ENCODE data around the gene CD52.

The CD52 gene

GRCh38 chr1:26314501-26314900 lies 3.3 kb upstream of the CD52 start:
- DNase-seq (ENCODE audit: low spot score) = no peak
- no peak for TF ChIP-seq CTCF (IDR thresholded peaks at IDR 0.05; ENCODE audit: borderline replicate concordance, control extremely low read depth, extremely low read depth, insufficient read depth, missing control alignments)
- in situ Hi-C loops (cut with MboI; ENCODE audit: low sequenced_read_pairs, unreplicated experiment) = no loop called here

- no peak for DNase-seq (ENCODE audit: low spot score)
- no peak for TF ChIP-seq CTCF (IDR thresholded peaks at IDR 0.05; ENCODE audit: borderline replicate concordance, control extremely low read depth, extremely low read depth, insufficient read depth, missing control alignments)
- in situ Hi-C loops (cut with MboI; ENCODE audit: low sequenced_read_pairs, unreplicated experiment) = no loop called here
Observed at GRCh38 chr1:26315874-26316850, 1.6 kb upstream of the CD52 start.

GRCh38 chr1:26317146-26317545 lies 612 bp upstream of the CD52 start:
- no peak for TF ChIP-seq CTCF (IDR thresholded peaks at IDR 0.05; ENCODE audit: borderline replicate concordance, control extremely low read depth, extremely low read depth, insufficient read depth, missing control alignments)
- no peak for DNase-seq (ENCODE audit: low spot score)
- in situ Hi-C loops (cut with MboI; ENCODE audit: low sequenced_read_pairs, unreplicated experiment) = no loop called here

- no peak for DNase-seq (ENCODE audit: low spot score)
- in situ Hi-C loops (cut with MboI; ENCODE audit: low sequenced_read_pairs, unreplicated experiment) = no loop called here
- TF ChIP-seq CTCF (IDR thresholded peaks at IDR 0.05; ENCODE audit: borderline replicate concordance, control extremely low read depth, extremely low read depth, insufficient read depth, missing control alignments) = no peak
Observed at GRCh38 chr1:26318338-26319064, 743 bp downstream of the CD52 start.

- in situ Hi-C loops (cut with MboI; ENCODE audit: low sequenced_read_pairs, unreplicated experiment) = loop anchor here (5.0 kb wide), 1 partner anchor 39 kb away; the partner anchor contains the start of gene SH3BGRL3
- TF ChIP-seq CTCF (IDR thresholded peaks at IDR 0.05; ENCODE audit: borderline replicate concordance, control extremely low read depth, extremely low read depth, insufficient read depth, missing control alignments) = no peak
- no peak for DNase-seq (ENCODE audit: low spot score)
Observed at GRCh38 chr1:26320896-26321295, 3.1 kb downstream of the CD52 start.

- DNase-seq (ENCODE audit: low spot score) = peak; percentile 90
- in situ Hi-C loops (cut with MboI; ENCODE audit: low sequenced_read_pairs, unreplicated experiment) = loop anchor here (5.0 kb wide), 1 partner anchor 39 kb away; the partner anchor contains the start of gene SH3BGRL3
- peak; percentile 95 for TF ChIP-seq CTCF (IDR thresholded peaks at IDR 0.05; ENCODE audit: borderline replicate concordance, control extremely low read depth, extremely low read depth, insufficient read depth, missing control alignments)
Observed at GRCh38 chr1:26321315-26322041, 3.7 kb downstream of the CD52 start.
